ENCODE data around the gene SMG5.

The SMG5 gene

GRCh38 chr1:156283521-156283920 lies 896 bp upstream of the SMG5 start:
- in situ Hi-C loops (cut with MboI; ENCODE audit: low sequenced_read_pairs, unreplicated experiment) = no loop called here
- DNase-seq (ENCODE audit: low spot score) = peak; percentile 12
- no peak for TF ChIP-seq CTCF (IDR thresholded peaks at IDR 0.05; ENCODE audit: borderline replicate concordance, control extremely low read depth, extremely low read depth, insufficient read depth, missing control alignments)

- in situ Hi-C loops (cut with MboI; ENCODE audit: low sequenced_read_pairs, unreplicated experiment) = no loop called here
- no peak for DNase-seq (ENCODE audit: low spot score)
- TF ChIP-seq CTCF (IDR thresholded peaks at IDR 0.05; ENCODE audit: borderline replicate concordance, control extremely low read depth, extremely low read depth, insufficient read depth, missing control alignments) = no peak
These were observed 739 bp downstream of the SMG5 start for GRCh38 chr1:156281693-156282478.

GRCh38 chr1:156281281-156281680 lies 1.3 kb downstream of the SMG5 start:
- DNase-seq (ENCODE audit: low spot score) = peak; percentile 65
- in situ Hi-C loops (cut with MboI; ENCODE audit: low sequenced_read_pairs, unreplicated experiment) = no loop called here
- TF ChIP-seq CTCF (IDR thresholded peaks at IDR 0.05; ENCODE audit: borderline replicate concordance, control extremely low read depth, extremely low read depth, insufficient read depth, missing control alignments) = no peak

GRCh38 chr1:156279837-156280236 lies 2.8 kb downstream of the SMG5 start:
- in situ Hi-C loops (cut with MboI; ENCODE audit: low sequenced_read_pairs, unreplicated experiment) = no loop called here
- TF ChIP-seq CTCF (IDR thresholded peaks at IDR 0.05; ENCODE audit: borderline replicate concordance, control extremely low read depth, extremely low read depth, insufficient read depth, missing control alignments) = no peak
- DNase-seq (ENCODE audit: low spot score) = no peak

- no peak for TF ChIP-seq CTCF (IDR thresholded peaks at IDR 0.05; ENCODE audit: borderline replicate concordance, control extremely low read depth, extremely low read depth, insufficient read depth, missing control alignments)
- no peak for DNase-seq (ENCODE audit: low spot score)
- in situ Hi-C loops (cut with MboI; ENCODE audit: low sequenced_read_pairs, unreplicated experiment) = no loop called here
These were observed 5.7 kb downstream of the SMG5 start for GRCh38 chr1:156276966-156277381.

GRCh38 chr1:156276532-156276931 lies 6.1 kb downstream of the SMG5 start:
- in situ Hi-C loops (cut with MboI; ENCODE audit: low sequenced_read_pairs, unreplicated experiment) = no loop called here
- no peak for TF ChIP-seq CTCF (IDR thresholded peaks at IDR 0.05; ENCODE audit: borderline replicate concordance, control extremely low read depth, extremely low read depth, insufficient read depth, missing control alignments)
- DNase-seq (ENCODE audit: low spot score) = no peak
